ENCODE measurements around the gene IFRD2.

IFRD2 gene, protein sequence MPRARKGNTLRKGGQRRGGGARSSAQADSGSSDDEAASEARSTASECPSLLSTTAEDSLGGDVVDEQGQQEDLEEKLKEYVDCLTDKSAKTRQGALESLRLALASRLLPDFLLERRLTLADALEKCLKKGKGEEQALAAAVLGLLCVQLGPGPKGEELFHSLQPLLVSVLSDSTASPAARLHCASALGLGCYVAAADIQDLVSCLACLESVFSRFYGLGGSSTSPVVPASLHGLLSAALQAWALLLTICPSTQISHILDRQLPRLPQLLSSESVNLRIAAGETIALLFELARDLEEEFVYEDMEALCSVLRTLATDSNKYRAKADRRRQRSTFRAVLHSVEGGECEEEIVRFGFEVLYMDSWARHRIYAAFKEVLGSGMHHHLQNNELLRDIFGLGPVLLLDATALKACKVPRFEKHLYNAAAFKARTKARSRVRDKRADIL

DNA sequence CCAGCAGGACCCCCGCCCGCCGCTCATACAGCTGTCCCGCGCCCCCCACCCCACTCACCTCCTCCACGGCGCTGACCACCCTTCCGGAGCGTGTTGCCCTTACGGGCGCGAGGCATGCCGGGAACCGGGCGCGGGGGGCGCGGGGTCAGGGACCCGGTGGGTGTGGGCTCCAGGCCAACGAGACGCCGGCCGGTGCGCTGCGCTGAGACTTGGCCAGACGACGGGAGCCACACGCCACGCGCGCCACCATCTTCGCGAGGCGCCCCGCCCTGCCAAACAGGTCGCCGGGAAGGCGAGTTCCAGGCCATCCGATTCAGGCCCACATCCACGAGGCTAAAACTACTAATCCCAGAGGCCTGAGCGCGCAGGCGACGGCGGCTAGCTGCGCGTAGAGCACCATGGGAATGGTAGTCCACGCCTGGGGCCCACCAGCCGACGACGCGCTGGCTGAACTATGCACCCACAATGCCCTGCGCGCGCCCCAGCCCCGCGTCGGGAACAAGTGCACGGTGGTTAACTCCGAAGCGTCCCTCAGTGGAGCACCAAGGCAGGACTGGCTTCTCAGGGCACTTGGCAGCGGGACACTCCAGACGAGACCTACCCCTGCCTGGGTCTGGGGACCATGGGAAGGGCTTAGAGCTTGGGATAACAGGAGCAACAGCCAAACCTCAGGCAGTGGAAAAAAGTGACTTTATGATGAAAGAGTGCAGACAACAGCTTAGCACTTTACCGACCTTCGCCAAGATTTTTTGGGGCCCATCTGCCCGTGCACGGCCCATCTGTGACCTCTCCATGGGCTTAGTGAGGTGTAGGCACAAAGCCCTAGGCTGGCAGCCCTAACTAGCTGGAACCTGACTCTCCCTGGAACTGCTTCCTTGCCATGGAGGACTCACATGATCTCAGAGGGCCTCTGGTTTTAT, at the start of gene IFRD2:
Gene IFRD2 (minus strand): TSS at position 271 of the 920 bp plus-strand sequence. CDS start 155 bp downstream, at position 116.
- DNase-seq = peak; percentile 99

DNA sequence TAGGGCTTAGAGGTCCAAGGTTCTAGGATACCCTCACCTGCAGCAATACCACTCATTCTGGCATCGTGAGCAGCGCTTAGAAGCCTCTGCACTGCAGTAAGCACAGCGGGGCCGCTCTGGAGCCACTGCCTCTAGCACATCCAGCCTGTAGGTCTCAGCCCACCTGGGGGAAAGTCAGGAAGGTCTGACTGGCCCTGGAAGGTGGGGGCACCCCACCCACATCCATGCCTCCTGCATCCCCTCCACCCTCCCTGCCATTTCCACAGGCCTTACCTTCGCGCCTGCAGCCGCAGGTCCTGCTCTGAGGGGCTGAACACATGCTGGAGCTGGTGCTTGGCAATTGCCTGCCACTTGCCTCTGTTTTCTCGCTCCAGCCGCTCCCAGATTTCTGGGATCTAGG, 49.3 kb upstream of the IFRD2 start:
- DNase-seq = no peak

DNA sequence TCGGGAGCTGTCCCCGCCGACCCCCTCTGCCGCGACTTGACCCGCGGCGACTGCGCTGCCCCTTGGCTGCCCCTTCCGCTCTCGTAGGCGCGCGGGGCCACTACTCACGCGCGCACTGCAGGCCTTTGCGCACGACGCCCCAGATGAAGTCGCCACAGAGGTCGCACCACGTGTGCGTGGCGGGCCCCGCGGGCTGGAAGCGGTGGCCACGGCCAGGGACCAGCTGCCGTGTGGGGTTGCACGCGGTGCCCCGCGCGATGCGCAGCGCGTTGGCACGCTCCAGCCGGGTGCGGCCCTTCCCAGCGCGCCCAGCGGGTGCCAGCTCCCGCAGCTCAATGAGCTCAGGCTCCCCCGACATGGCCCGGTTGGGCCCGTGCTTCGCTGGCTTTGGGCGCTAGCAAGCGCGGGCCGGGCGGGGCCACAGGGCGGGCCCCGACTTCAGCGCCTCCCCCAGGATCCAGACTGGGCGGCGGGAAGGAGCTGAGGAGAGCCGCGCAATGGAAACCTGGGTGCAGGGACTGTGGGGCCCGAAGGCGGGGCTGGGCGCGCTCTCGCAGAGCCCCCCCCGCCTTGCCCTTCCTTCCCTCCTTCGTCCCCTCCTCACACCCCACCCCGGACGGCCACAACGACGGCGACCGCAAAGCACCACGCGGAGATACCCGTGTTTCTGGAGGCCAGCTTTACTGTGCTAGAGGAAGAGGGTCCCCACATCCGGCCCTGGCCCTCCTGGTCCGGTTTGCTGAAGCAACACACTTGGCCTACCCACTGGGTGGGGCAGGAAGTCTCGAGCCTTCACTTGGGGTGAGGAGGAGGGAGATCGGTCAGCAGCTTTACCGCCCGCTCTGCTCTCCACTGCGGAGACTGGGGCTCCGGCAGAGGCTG, 48.5 kb upstream of the IFRD2 start, which contains the start of gene RASSF1:
Gene RASSF1 (minus strand): TSS at position 389 of the 882 bp plus-strand sequence. CDS start 31 bp downstream, at position 358.
- DNase-seq = peak; percentile 87

DNA sequence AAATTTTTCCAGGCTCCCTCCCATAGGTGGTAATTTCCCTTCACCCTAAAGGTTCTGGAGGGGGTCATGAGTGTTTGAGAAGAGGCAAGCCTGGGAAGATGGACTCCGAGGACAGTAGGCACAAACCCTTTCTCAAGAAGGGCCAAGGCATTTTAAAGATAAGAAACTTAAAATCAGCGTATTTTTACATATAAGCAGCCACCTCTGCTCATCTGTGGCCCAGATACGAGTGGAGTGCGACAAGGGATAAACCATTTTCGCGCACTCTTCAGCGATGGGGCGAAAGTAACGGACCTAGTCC, 47.9 kb upstream of the IFRD2 start:
- no peak for DNase-seq

DNA sequence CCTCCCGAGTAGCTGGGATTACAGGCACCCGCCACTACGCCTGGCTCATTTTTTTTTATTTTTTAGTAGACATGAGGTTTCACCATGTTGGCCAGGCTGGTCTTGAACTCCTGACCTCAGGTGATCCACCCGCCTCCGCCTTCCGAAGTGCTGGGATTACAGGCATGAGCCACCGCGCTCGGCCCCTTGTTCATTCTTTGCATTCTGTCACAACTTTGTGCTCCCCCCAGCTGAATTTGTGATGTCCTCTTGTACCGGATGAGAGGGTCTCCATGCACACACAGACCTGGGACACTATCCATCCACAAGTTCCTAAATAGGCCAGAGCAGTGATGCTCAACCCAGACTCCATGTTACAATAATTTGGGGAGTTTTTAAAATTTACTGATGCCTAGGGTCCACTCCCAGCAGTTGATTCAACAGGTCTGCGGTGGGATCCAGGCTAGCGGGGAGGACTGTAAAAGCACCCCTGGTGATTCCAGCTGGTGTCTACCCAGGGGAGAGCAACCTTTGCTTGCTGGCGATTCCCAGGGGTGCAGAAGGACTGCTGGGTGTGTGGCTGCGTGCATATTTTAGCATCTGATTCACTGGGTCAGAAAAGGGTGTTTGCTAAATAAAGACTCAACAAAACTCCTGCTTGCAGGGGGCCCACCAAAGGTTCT, 47.4 kb upstream of the IFRD2 start:
- no peak for DNase-seq

DNA sequence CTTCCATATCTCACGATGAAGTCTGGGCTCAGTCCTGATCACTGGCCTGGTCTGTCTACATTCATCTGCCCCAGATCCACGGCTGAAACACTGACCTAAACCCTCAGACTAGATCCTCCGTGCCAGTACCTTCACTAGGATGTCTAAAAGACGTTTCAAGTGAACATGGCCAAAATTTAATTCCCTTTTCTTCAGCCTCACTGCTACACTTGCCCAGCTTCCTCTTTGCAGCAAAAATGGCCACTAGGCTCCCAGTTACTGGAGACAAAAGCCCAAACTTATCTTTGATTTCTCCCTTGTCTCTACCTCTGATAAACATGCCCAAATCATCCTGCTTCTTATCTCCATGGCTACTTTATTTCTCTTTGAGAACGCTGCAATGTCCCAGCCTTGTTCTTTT, 46.7 kb upstream of the IFRD2 start:
- no peak for DNase-seq

DNA sequence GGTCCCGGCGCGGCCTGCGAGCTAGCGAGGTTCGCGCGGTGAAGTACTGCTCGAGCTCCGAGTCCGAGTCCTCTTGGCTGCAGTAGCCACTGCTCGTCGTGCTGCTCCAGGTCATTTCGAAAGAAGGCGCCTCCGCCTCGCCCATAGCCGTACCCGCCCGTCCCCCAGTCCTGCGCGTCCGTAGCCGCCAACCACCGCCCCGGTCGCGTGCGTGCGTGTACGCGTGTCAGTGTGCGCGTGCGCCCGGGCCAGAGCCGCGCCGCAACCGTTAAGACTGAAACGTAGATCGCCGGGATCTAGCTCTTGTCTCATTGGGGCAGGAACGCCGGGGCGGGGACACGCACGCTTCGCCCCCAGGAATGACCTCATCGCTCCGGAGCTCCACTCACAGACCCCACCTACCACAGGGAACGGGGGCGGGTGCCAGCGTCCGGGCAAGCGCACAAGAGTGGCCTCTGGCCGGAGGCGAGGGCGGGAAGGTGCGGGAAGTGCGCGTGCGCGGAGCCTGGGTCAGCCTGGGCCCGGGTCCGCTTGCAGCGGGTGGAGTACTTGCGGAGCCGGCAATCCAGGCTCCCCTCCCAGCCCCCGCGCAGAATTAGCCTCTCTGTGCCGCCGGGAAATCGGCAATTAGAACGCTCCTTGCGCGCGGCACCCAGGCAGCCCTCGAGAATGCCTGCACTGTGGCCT, 45.1 kb upstream of the IFRD2 start:
- peak; percentile 98 for DNase-seq

DNA sequence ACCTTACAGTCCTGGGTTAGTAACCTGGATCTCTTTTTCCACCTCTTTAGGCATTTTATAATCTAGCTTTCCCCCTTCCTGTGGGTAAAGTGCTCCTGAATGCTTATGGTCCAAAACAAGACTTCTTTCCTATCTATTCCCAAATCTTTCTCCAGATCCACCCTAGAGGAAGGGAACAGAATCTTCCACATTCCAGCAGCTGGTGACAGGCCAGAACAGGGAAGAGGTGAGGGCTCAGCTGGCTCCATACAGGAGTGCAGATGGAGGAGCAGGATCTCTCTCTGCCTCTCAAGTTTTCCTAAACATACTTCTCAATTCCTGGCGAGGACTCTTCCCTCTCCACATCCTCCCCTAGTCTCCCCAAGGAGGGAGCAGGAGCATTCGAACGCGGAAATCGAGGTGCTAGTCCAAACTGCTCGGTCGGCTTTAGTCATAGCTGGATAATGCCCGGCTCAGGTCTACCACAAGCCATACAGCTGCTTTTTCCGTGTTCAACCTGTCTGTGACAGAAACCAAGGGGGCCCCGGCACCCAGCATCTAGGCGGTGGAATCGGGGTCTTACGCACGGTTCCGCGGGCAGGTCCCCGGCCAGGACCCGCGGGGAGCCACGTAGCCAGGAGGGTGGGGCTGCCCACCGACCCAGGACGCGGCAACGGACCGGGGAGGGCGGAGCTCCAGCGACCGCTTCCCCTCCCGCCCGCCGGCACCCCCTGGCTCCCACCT, 44.4 kb upstream of the IFRD2 start:
- no peak for DNase-seq

DNA sequence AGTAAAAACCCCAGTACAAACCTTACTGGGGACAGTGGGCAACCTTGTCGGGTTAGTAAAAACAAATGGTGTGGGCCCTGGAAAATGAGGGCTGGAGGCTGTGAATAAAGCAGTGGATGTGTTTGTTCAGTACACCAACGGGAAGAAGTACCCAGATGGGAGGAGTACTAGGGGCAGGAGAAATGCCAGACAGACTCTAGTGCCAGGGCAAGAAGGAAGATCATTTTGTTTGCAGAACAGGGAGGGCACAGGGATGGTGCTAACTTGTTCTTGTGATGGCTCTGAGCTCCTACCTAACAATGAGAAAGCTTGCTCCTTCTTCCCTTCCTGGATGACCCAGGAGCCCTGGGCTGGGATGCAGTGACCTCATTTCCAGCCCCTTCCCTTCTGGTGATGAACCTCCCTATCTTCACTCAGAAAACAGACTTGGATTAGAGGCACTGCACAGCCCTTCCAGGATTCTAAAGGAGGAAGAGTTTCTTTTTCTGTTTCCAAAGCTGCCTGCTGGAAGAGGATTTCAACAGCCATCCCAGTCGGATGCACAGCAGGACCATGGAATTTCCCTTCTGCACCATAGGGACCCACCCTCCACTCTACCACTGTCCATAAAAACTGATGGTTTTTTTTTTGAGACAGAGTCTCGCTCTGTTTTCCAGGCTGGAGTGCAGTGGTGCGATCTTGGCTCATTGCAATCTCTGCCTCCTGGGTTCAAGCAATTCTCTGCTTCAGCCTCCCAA, 42.3 kb upstream of the IFRD2 start:
- DNase-seq = no peak

DNA sequence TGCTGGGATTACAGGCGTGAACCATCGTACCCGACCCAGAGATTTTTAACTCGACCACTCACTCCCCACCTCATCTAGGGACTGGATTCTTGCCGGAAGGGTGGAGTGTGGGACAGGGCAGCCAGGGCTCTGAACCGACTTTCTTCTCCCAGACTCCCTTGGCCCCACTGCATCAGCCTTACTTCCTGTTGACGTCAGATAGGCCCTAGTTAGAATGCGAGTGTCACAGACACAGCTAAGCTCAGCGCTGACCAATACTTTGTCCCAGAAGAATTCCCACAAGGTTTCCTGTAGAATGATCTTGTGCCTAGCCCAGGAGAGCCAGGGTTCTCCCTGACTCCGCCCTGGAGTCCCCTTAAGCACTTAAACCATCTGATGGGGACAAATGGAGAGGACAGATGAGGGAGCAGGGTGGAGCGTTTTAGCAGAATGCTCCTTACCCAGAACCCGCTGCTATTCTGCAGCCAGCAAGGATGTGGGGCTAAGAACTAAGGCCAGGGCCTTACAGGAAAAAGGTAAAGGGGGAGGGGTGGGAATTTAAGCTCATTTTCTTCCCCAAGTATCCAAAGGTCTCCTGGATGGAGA, 41.6 kb upstream of the IFRD2 start:
- no peak for DNase-seq

DNA sequence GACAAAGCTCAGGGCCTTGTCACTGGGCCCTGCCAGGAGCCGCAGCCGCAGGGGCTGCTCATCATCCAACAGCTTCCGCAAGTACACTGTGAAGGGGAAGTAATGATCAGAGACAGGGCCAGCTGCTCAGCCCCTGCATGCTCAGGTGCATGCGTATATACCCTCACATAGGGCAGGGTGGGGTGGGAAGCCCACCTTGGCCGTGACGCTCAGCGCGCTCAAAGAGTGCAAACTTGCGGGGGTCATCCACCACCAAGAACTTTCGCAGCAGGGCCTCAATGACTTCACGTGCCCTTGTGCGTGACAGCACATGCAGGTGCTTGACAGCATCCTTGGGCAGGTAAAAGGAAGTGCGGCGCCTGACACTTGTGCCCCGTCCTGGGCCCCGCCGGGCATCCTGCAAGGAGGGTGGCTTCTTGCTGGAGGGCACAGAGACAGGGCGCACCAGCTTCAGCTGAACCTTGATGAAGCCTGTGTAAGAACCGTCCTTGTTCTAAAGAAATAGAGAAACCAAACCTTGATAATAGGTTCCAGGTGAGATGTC, 39.2 kb upstream of the IFRD2 start:
- no peak for DNase-seq

DNA sequence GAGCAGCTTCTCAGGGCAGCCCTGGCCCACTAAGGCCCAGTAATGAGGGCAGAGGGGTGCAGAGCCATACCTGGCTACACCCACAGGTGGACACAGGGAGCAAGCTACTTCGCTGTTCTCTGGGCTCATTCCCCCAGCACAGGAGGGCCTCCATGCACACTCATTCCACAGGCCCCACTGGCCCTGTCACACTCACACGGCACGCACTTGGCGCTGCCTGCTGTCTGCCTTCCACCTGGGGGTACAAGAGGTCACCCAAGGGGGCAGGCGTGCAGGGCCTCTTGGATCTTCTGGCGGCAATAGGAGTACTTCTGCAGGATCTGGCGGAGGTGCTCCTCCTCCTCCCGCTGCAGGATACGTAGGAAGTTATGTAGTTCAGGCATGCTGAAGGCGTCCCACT, 38.1 kb upstream of the IFRD2 start:
- DNase-seq = no peak

DNA sequence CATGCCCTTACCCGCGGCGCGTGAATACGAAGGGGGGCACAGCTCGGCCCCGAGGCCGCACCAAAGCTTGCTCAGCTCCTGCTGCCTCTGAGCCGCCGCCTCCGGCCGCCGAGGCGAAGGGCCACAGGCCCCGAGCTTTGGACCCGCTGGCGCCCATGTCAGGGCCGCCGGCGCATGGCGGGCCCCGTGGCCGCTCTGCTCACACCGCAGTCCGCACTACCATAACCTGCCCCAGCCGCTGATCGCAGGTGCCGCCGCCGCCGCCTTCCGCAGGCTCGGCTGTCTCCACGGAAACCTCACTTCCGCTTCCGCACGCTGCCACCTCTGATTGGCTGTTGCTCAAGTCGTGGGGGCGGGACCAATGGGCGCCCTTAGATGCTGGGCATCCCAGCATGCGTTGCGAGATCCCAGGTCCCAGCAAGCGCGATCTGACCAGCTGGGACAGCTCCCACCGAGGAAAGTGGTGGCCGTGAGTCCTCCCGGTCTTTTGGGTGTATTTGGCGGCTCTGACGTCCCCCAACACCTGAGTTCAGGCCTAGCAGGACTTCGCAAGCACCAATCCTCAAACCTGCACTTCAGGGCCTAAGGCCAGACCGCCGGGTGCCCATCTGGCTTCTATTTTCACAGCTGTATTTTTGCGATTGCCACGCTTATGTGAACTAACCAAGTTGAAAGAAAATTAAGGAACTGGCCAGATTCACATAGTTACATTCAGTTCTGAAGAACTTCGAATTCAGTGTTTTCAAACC, 35.9 kb upstream of the IFRD2 start, which contains the start of gene TUSC2:
Gene TUSC2 (minus strand): TSS at position 281 of the 749 bp plus-strand sequence. CDS start 124 bp downstream, at position 157.
- peak; percentile 98 for DNase-seq

DNA sequence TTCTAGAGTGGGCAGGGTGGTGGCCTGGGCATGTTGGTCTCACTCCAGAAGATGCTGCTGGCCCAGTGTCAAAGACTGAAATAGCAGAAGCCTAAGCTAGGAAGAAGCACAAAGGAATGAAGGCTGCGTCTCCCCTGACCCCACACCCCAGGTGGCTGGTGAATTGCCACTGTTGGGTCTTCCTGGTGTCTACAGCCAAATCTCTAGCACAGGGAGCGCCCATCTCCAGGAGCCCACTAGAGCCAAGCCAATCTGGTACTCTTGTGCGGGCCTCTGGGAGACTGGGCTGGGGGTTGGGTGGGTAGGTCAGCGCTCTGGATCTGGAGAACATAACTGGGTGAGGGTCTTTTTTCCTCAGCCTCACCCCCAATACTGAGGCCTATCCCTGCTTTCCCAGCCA, 34.9 kb upstream of the IFRD2 start:
- DNase-seq = no peak

DNA sequence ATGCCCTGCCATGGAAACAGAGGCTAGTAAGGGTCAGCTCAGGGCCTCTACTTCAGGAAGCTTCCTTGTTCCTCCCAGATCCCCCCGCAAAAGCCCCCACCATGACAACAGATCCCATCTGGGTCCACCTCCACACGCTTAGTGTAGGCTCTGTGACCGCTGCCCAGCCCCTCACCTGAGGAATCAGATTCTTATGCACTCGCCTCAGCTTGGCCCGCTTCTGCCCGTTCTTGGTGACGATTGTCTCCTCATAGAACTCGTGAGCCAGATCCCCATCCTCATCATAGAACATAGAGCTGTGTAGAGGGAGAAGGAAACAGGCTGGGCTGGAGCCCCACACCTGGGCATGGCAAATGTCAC, 33.9 kb upstream of the IFRD2 start:
- no peak for DNase-seq

DNA sequence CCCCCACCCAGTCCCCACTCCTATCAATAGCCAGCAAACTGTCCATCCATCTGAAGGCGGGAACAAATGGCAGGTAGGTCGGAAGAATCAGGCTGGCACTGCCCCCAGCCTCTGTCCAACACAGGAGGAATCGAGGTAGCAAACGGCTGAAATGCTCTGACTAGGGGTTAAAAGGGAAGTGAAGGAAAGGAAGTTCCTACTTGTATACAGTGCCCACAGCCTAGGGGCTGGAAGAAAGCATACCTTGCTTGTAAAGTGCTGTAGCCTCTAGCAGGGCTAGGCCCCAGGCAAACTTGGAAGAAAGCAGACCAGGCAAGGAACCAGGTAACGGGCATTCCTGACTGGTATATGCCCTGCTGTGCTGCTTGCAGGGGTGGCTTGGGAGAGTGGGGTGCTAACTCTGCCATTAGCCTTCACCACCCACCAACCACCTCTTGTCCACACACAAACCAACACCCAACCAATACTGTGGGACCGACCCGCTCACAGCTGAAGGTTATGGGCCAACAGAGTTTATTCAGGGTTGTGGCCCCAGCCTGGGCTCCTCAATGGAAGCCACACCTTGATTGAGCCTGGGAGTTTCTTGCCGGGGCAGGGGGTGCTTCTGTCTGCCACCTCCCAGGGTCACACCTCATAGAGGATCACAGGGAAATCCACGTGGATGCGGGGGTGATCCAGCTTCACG, 33.4 kb upstream of the IFRD2 start:
- DNase-seq = no peak

DNA sequence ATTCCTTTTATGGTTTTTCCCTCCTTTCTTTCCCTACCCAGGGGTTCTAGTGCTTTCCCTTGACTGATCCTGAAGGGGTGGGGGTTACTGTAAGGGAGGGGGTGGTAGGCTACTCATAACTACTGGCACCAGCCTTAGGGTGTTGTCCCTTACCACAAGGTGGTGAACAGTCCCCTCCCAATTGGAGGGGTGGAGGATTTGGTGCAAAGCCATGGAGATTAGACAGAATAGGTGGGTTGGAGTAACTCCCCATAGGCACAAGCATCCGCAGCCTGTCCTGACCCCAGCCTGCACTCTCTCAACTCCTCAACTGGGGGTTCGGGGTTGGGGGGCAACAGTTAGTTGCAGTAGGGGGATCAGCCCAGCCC, 32.9 kb upstream of the IFRD2 start:
- no peak for DNase-seq
